Progenitor cell of endocrine pancreas (in vitro differentiated cells): ENCODE measurements around the gene MTMR10. TPM values are rescaled to one million over a fixed set of nuclear protein-coding genes. Genes with fewer than 3 reads are reported as not detected.

Experiments
- DNase-seq: peaks from one replicate; pipeline ENCODE4 v3.0.0; 2021; ENCODE audit warnings: low spot score; ENCODE audit not compliant: unreplicated experiment
- H3K27ac Mint-ChIP-seq: 2 replicates; pipeline ENCODE4 v1.8.0; 2021; ENCODE audit warnings: mild to moderate bottlenecking, moderate library complexity, mixed read lengths
- H3K27me3 Mint-ChIP-seq: 2 replicates; pipeline ENCODE4 v1.8.0; 2021; ENCODE audit warnings: mixed read lengths
- H3K36me3 Mint-ChIP-seq: 2 replicates; pipeline ENCODE4 v1.8.0; 2022; ENCODE audit warnings: mixed read lengths; ENCODE audit not compliant: insufficient read depth
- H3K4me1 Mint-ChIP-seq: 2 replicates; pipeline ENCODE4 v1.8.0; 2021; ENCODE audit warnings: low read depth, mixed read lengths
- H3K4me3 Mint-ChIP-seq: 2 replicates; pipeline ENCODE4 v1.8.0; 2021; ENCODE audit warnings: low read depth, mild to moderate bottlenecking, moderate library complexity, mixed read lengths
- H3K9me3 Mint-ChIP-seq: 2 replicates; pipeline ENCODE4 v1.8.0; 2021; ENCODE audit warnings: low read depth, mixed read lengths
- total RNA-seq: library from RNA; stranded (reverse); gene quantifications from 2 replicates; pipeline ENCODE4 v1.2.1, GENCODE V29; 2021
- TF ChIP-seq, protein P1 (sequence below): fragments of 200-600 bp; sonication (generic); IDR thresholded peaks from one replicate; pipeline ENCODE4 v1.5.0; 2021; ENCODE audit warnings: antibody characterized with exemption, mild to moderate bottlenecking; ENCODE audit not compliant: unreplicated experiment

MTMR10 gene
- total RNA-seq, 1 donor from 2014 or later, result 21.1 TPM

GRCh38 chr15:30962659-30963058 lies 28.8 kb downstream of the MTMR10 start:
- Mint-ChIP-seq H3K4me3 (no peak overlapping the region), H3K36me3 (peaks cover 16% of the 10 kb centered on the region), H3K27me3 (no peaks in the 10 kb centered on the region), H3K4me1 (peaks cover 1% of the 10 kb centered on the region), H3K9me3 (no peaks in the 10 kb centered on the region), H3K27ac (peak overlapping the region; percentile 22)
- no peak for DNase-seq
- TF ChIP-seq, protein P1, sequence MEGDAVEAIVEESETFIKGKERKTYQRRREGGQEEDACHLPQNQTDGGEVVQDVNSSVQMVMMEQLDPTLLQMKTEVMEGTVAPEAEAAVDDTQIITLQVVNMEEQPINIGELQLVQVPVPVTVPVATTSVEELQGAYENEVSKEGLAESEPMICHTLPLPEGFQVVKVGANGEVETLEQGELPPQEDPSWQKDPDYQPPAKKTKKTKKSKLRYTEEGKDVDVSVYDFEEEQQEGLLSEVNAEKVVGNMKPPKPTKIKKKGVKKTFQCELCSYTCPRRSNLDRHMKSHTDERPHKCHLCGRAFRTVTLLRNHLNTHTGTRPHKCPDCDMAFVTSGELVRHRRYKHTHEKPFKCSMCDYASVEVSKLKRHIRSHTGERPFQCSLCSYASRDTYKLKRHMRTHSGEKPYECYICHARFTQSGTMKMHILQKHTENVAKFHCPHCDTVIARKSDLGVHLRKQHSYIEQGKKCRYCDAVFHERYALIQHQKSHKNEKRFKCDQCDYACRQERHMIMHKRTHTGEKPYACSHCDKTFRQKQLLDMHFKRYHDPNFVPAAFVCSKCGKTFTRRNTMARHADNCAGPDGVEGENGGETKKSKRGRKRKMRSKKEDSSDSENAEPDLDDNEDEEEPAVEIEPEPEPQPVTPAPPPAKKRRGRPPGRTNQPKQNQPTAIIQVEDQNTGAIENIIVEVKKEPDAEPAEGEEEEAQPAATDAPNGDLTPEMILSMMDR, result no peak

- Mint-ChIP-seq H3K36me3 (peaks cover 21% of the 10 kb centered on the region), H3K27me3 (no peaks in the 10 kb centered on the region), H3K27ac (peak overlapping the region; percentile 38), H3K4me1 (peaks cover 1% of the 10 kb centered on the region), H3K4me3 (no peak overlapping the region), H3K9me3 (no peaks in the 10 kb centered on the region)
- TF ChIP-seq, protein P1, result no peak
- DNase-seq, result no peak
These were observed 29.3 kb downstream of the MTMR10 start for GRCh38 chr15:30962079-30962478.

DNA sequence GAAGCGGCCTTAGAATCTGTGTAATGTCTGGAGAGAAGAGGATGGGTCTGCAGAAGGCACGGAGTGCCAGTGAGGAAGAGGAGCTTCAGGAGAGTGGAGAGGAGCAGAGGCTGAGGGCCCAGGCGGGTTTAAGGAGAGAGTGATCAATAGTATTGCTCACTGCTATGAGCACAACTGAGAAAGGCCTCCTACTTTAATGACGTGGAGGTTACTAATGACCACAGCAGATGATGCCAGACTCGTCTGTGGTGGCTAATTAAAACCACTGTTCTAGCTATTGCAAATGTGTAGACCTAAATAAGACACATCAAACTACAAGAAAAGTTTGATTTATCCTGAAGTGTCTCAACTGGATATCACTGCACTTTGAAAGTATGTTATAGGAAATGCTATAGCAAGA lies 33.2 kb downstream of the MTMR10 start:
- H3K4me3 Mint-ChIP-seq, result no peak overlapping the region
- H3K4me1 Mint-ChIP-seq, result peaks cover 1% of the 10 kb centered on the region
- no peaks in the 10 kb centered on the region for H3K9me3 Mint-ChIP-seq
- H3K36me3 Mint-ChIP-seq, result peaks cover 34% of the 10 kb centered on the region
- H3K27me3 Mint-ChIP-seq, result no peaks in the 10 kb centered on the region
- TF ChIP-seq, protein P1, result no peak
- no peak for DNase-seq
- no peak overlapping the region for H3K27ac Mint-ChIP-seq

GRCh38 chr15:30956216-30957124 lies 35.0 kb downstream of the MTMR10 start:
- Mint-ChIP-seq H3K36me3 (peaks cover 45% of the 10 kb centered on the region), H3K9me3 (no peaks in the 10 kb centered on the region), H3K4me1 (peaks cover 1% of the 10 kb centered on the region), H3K27ac (no peak overlapping the region), H3K27me3 (no peaks in the 10 kb centered on the region), H3K4me3 (no peak overlapping the region)
- TF ChIP-seq, protein P1, result no peak
- no peak for DNase-seq

DNA sequence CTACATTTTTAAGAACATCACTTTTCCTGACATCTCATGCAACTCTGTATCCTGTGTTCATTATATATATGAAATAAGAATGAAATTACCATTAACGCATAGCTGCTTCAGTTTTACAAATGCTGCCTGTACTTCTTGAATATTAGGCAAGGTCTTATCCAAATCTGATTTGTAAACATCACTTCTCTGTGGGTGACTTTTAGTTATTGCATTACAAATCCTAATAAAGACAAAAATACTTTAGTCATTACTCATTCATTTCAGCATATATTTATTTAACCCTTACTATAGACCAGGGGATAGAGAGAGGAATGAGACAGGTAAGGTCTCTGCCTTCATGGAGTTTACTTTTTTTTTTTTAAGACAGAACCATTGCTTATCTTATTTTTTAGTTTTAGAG lies 36.8 kb downstream of the MTMR10 start:
- Mint-ChIP-seq H3K36me3 (peaks cover 55% of the 10 kb centered on the region), H3K4me3 (no peak overlapping the region), H3K27me3 (no peaks in the 10 kb centered on the region), H3K4me1 (no peaks in the 10 kb centered on the region), H3K9me3 (no peaks in the 10 kb centered on the region), H3K27ac (no peak overlapping the region)
- DNase-seq, result no peak
- TF ChIP-seq, protein P1, result no peak
